Measurements from ENCODE around the gene USP3. TPM values are rescaled to one million over a fixed set of nuclear protein-coding genes. Genes with fewer than 3 reads are reported as not detected.

USP3 gene
- total RNA-seq, 2 experiments from 2014 or later: 57.1 to 58.6 TPM

DNA sequence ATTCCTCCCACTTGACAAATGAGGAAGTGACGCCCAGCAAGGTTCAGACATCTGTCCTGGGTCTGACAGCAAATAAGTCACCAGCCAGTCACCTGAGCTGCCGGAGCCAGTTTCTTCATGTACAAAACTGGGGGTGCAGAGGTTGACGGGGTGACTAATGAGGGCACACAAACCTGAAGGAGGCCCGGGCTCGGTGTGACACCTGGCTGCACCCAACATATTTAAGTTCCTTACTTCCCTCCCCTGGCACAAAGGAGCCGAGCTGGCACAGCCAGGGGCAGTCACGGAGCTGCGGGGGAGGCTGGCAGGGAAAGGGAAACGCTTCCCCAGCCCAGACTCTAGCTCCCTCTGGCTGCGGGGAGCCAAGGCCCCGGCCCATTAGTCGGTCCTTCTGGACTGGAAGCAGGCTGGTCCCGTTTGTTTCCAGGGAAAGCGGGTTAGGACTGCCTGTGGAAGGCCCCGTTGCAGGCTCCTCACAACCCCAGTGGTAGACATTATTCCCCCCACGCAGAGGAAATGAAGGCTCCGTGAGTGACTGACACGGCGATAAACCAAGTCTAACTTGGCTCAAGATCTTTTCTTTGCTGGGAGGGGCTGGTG lies 95.1 kb downstream of the USP3 start:
- POLR2A ChIA-PET: interaction anchor here (0.5 to 5.4 kb wide), 17 partner anchors 11 to 1681 kb away, joined by 3 to 39 read pairs (median 4); partner anchors contain the start of genes CIAO2A and USP3
- H3K4me3 Mint-ChIP-seq: peak overlapping the region; percentile 87
- CTCF ChIA-PET: interaction anchor here (0.7 to 8.6 kb wide), 25 partner anchors 10 to 554 kb away, joined by 3 to 61 read pairs (median 4); partner anchors contain the start of gene USP3
- H3K4me1 Mint-ChIP-seq (ENCODE audit: low read depth): peaks cover 53% of the 10 kb centered on the region
- TF ChIP-seq, protein P1, sequence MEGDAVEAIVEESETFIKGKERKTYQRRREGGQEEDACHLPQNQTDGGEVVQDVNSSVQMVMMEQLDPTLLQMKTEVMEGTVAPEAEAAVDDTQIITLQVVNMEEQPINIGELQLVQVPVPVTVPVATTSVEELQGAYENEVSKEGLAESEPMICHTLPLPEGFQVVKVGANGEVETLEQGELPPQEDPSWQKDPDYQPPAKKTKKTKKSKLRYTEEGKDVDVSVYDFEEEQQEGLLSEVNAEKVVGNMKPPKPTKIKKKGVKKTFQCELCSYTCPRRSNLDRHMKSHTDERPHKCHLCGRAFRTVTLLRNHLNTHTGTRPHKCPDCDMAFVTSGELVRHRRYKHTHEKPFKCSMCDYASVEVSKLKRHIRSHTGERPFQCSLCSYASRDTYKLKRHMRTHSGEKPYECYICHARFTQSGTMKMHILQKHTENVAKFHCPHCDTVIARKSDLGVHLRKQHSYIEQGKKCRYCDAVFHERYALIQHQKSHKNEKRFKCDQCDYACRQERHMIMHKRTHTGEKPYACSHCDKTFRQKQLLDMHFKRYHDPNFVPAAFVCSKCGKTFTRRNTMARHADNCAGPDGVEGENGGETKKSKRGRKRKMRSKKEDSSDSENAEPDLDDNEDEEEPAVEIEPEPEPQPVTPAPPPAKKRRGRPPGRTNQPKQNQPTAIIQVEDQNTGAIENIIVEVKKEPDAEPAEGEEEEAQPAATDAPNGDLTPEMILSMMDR (IDR thresholded peaks at IDR 0.05): peak; percentile 17
- DNase-seq (peak; percentile 66), ATAC-seq (no peak)
- no peaks in the 10 kb centered on the region for H3K9me3 Mint-ChIP-seq
- intact Hi-C loops (cut with micrococcal nuclease): loop anchor here (5.0 kb wide), 2 partner anchors 92 to 132 kb away; no protein-coding TSS in a partner anchor
- no peaks in the 10 kb centered on the region for H3K27me3 Mint-ChIP-seq
- peak overlapping the region; percentile 89 for H3K27ac Mint-ChIP-seq
- peaks cover 4% of the 10 kb centered on the region for H3K36me3 Mint-ChIP-seq (ENCODE audit: low read depth)

DNA sequence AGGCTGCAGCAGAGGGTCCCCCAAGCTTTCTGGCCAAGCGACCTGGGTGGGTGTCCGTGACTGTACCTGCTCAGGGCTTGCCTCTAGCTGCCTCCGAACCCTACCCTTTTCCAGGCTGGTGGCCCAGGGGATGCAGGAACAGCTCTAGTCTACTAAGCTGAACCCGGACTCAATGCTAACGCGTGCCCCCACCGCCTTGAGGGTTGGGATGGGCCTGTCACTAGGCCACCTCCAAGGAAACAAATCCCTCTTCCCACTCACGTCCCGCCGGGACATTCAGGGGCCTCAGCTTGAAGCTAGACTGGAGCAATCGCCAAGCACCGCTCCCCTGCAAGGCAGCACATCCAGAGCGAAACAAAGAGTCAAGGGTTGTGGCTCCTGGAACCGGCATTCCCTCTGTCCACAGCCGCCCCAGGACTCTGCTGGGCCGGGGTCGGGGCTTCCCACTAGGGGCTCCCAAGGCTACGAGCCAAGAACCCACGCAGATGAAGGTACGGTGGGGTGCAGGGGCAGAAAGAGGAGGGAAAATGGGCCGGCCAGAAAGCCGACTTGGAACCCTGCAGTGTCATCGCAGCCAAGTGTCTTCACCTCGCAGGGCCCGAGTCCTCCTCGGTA lies 95.7 kb downstream of the USP3 start:
- Mint-ChIP-seq H3K4me3 (peak overlapping the region; percentile 87), H3K36me3 (ENCODE audit: low read depth) (no peaks in the 10 kb centered on the region), H3K9me3 (no peaks in the 10 kb centered on the region), H3K27ac (peak overlapping the region; percentile 89), H3K4me1 (ENCODE audit: low read depth) (peaks cover 51% of the 10 kb centered on the region), H3K27me3 (no peaks in the 10 kb centered on the region)
- intact Hi-C loops (cut with micrococcal nuclease): loop anchor here (10.0 kb wide), 1 partner anchor 295 kb away; no protein-coding TSS in a partner anchor
- ATAC-seq (peak; percentile 1), DNase-seq (no peak)
- CTCF ChIA-PET: interaction anchor here (0.6 to 8.6 kb wide), 20 partner anchors 10 to 150 kb away, joined by 3 to 61 read pairs (median 4); partner anchors contain the start of gene USP3
- TF ChIP-seq, protein P1 (IDR thresholded peaks at IDR 0.05): no peak
- POLR2A ChIA-PET: interaction anchor here (0.5 to 5.4 kb wide), 23 partner anchors 10 to 1682 kb away, joined by 3 to 39 read pairs (median 3); partner anchors contain the start of genes CIAO2A and USP3

DNA sequence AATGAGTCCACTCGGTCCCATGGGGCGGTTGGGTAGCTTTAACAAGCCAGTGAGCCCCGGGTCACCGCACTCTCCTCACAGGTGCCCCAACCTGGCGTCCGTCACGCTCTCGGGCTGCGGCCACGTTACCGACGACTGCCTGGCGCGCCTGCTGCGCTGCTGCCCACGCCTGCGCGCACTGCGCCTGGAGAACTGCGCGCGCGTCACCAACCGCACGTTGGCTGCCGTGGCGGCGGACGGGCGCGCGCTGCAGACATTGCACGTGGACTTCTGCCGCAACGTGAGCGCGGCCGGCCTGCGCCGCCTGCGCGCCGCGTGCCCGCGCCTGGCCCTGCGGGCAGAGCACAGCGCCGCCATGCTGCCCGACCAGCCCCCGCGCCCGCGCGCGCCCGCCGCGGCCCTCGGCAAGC lies 96.2 kb downstream of the USP3 start:
- no peaks in the 10 kb centered on the region for H3K27me3 Mint-ChIP-seq
- DNase-seq (peak; percentile 93), ATAC-seq (peak; percentile 76)
- CTCF ChIA-PET: interaction anchor here (0.6 to 8.6 kb wide), 15 partner anchors 10 to 149 kb away, joined by 3 to 61 read pairs (median 4); partner anchors contain the start of gene USP3
- peak overlapping the region; percentile 96 for H3K27ac Mint-ChIP-seq
- TF ChIP-seq, protein P1 (IDR thresholded peaks at IDR 0.05): no peak
- H3K9me3 Mint-ChIP-seq: no peaks in the 10 kb centered on the region
- peak overlapping the region; percentile 87 for H3K4me3 Mint-ChIP-seq
- no peaks in the 10 kb centered on the region for H3K36me3 Mint-ChIP-seq (ENCODE audit: low read depth)
- intact Hi-C loops (cut with micrococcal nuclease): loop anchor here (10.0 kb wide), 1 partner anchor 294 kb away; no protein-coding TSS in a partner anchor
- peaks cover 52% of the 10 kb centered on the region for H3K4me1 Mint-ChIP-seq (ENCODE audit: low read depth)
- POLR2A ChIA-PET: interaction anchor here (0.6 to 5.4 kb wide), 20 partner anchors 9 to 493 kb away, joined by 3 to 39 read pairs (median 4); partner anchors contain the start of genes CIAO2A and USP3

DNA sequence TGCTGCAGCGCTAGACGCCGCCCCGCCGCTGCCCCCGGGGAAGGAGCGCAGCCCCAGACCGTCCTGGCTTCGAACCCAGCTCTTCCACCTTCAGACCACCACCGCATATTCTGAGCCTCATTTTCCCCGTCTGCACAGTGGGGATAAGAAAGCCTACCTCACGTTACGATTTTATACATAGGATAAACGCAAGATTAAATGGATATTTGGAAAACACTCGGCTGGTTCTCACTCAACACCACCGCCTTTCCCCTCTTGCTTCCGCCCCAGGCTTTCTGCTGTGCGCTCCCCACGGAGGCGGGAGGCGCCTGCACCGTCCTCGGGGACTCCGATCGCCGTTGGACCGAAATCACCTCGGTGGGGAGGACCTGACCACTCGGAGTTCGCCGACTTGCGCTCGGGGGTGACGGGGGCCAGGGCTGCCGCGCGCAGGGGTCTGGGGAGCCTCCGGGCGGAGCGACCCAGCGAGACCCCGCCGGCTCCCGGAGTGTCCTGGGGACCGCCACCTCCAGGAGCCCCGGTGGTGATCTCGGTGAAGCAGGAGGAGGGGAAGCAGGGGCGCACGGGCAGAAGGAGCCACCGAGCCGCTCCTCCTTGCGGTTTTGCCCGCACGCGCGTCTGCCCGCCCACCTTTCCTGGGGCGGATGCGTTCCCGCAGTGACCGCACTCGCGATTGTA lies 96.8 kb downstream of the USP3 start:
- TF ChIP-seq, protein P1 (IDR thresholded peaks at IDR 0.05): no peak
- H3K36me3 Mint-ChIP-seq (ENCODE audit: low read depth): no peaks in the 10 kb centered on the region
- peaks cover 52% of the 10 kb centered on the region for H3K4me1 Mint-ChIP-seq (ENCODE audit: low read depth)
- ATAC-seq (peak; percentile 10), DNase-seq (peak; percentile 66)
- H3K27me3 Mint-ChIP-seq: no peaks in the 10 kb centered on the region
- POLR2A ChIA-PET: interaction anchor here (0.9 to 5.4 kb wide), 14 partner anchors 9 to 492 kb away, joined by 3 to 39 read pairs (median 4); partner anchors contain the start of genes CIAO2A and USP3
- H3K9me3 Mint-ChIP-seq: no peaks in the 10 kb centered on the region
- CTCF ChIA-PET: interaction anchor here (0.6 to 8.6 kb wide), 8 partner anchors 9 to 148 kb away, joined by 3 to 61 read pairs (median 4); partner anchors contain the start of gene USP3
- intact Hi-C loops (cut with micrococcal nuclease): loop anchor here (10.0 kb wide), 1 partner anchor 294 kb away; no protein-coding TSS in a partner anchor
- peak overlapping the region; percentile 87 for H3K4me3 Mint-ChIP-seq
- peak overlapping the region; percentile 96 for H3K27ac Mint-ChIP-seq

Data from activated CD8-positive, alpha-beta T cell treated with anti-CD3 and anti-CD28 coated beads for 36 hours (primary cell).